Stimulated activated naive B cell treated with anti-CD40 and anti-IgM and Interleukin-4, amounts not matched to agents 10 μg/mL and 1 μg/mL and 100 μg/mL, for 72 hours (primary cell): Measurements from ENCODE around the gene CAMTA1.
"Not testable (repeated sequence)": the region's sequence is repeated elsewhere in the genome, so short reads cannot be mapped to it uniquely, and the experiment has no call there.

ENCODE experiments used
- ATAC-seq, 2 donors: fragments of 150-1000 bp; cut with Tn5 transposase; replicated peaks; 2 replicates each; pipeline ENCODE4 v1.10.0; 2021; ENCODE audit warnings: moderate library complexity in 1 of 2
- DNase-seq: peaks from one replicate; pipeline ENCODE4 v3.0.0; 2021
- H3K27ac Mint-ChIP-seq: one replicate; pipeline ENCODE4 v1.8.0; 2022; ENCODE audit warnings: mild to moderate bottlenecking, mixed read lengths
- H3K27me3 Mint-ChIP-seq, 2 donors: one replicate each; pipeline ENCODE4 v1.8.0; 2022; ENCODE audit warnings: mixed read lengths in 2 of 2
- H3K36me3 Mint-ChIP-seq, 2 donors: one replicate each; pipeline ENCODE4 v1.8.0; 2022; ENCODE audit warnings: mixed read lengths in 2 of 2, mild to moderate bottlenecking in 1 of 2
- H3K4me1 Mint-ChIP-seq, 2 donors: one replicate each; pipeline ENCODE4 v1.8.0; 2022; ENCODE audit warnings: mixed read lengths in 2 of 2, mild to moderate bottlenecking in 1 of 2
- H3K4me3 Mint-ChIP-seq, 2 donors: one replicate each; pipeline ENCODE4 v1.8.0; 2022; ENCODE audit warnings: mild to moderate bottlenecking in 2 of 2, mixed read lengths in 2 of 2, moderate library complexity in 1 of 2
- H3K9me3 Mint-ChIP-seq, 2 donors: one replicate each; pipeline ENCODE4 v1.8.0; 2022; ENCODE audit warnings: mixed read lengths in 2 of 2, mild to moderate bottlenecking in 1 of 2

Gene CAMTA1

DNA sequence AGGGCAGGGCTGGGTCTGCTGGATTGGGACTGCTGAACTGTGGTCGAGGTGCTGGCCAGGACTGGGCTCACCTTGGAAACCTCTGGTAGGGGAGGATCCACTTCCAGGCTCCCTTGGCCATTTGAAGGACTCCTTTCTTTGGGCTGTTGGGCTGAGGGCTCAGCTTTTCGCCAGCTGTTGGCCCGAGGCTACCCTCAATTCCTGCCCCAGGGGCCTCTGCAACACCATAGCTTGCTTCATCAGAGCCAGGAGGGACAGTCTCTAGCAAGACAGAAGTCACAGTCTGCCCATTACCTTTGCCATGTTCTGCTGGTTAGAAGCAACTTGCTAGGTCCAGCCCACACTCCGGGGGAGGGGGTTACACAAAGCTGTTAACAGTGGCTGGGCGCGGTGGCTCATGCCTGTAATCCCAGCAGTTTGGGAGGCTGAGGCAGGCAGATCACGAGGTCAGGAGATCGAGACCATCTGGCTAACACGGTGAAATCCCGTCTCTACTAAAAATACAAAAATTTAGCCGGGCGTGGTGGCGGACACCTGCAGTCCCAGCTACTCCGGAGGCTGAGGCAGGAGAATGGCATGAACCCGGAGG, 25.0 kb downstream of the CAMTA1 start:
- H3K27ac Mint-ChIP-seq, DNase-seq, H3K27me3 Mint-ChIP-seq, ATAC-seq, H3K9me3 Mint-ChIP-seq, H3K36me3 Mint-ChIP-seq, H3K4me3 Mint-ChIP-seq: not testable (repeated sequence)
- H3K4me1 Mint-ChIP-seq: peaks cover 16 to 44% of the 10 kb centered on the region in 2 donors

DNA sequence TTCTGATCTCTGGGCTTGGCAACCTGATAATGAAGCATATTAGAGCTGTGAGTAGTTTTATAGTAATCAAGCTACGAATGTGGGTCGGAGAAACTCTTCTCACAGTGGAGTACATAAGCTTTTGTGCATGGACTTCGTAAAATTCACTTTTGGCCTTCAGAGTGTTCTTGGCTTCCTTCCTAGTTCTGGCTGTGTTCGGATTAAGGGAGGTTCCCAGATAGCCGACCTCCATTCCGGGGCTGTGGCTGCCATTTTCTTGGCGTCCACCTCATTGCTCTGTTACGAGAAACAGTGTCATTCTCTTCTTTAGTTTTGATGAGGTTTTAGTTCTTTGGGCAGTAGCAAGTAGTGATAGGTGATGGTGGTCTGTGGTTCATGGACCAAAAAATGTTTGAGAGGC, 26.3 kb downstream of the CAMTA1 start:
- Mint-ChIP-seq H3K4me1 (peaks cover 16 to 45% of the 10 kb centered on the region in 2 donors), H3K27me3 (no peaks in the 10 kb centered on the region), H3K9me3 (no peaks in the 10 kb centered on the region), H3K36me3 (peaks cover 0 to 2% of the 10 kb centered on the region in 2 donors), H3K27ac (no peak overlapping the region), H3K4me3 (no peak overlapping the region)
- ATAC-seq (no peak), DNase-seq (no peak)

DNA sequence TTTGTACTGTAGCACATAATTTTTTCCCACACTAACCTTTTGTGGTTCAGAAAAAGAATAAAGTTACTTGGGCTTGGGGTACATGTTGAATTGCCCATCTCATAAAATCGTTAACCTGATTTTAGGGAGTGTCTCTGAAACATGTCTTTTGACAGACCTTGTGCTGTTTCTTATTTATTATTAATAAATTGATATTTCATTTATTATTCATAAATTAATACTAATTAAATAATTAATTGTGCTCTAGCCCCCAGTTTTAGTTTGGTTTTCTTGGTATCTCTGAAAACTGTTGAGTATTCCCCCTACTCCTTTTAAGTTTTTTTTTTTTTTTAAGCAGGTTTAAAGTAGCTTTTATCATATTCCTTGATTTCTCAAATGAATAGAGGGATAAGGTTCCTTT, 27.9 kb downstream of the CAMTA1 start:
- H3K27me3 Mint-ChIP-seq: no peaks in the 10 kb centered on the region
- DNase-seq (no peak), ATAC-seq (no peak)
- H3K4me1 Mint-ChIP-seq: peaks cover 22 to 57% of the 10 kb centered on the region in 2 donors
- H3K36me3 Mint-ChIP-seq: peaks cover 3% of the 10 kb centered on the region in 2 donors
- H3K27ac Mint-ChIP-seq: no peak overlapping the region
- no peaks in the 10 kb centered on the region for H3K9me3 Mint-ChIP-seq
- no peak overlapping the region for H3K4me3 Mint-ChIP-seq

DNA sequence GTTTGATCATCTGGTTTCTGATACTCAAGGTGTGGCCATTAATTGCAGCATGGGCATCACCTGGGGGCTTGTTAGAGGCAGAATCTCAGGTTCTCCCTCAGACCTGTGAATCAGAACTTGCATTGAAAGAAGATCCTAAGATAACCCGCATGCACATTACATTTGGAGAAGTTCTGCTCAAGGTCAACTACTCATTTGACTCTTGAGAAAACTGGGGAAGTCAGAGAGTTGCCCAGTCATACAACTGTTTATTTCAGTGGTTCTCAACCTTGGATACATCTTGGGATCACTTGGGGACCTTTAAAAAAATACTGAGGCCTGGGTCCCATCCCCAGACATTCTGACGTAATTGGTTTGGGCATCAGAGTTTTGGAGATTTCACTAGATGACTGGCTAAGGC, 30.5 kb downstream of the CAMTA1 start:
- H3K4me1 Mint-ChIP-seq: peaks cover 35 to 74% of the 10 kb centered on the region in 2 donors

DNA sequence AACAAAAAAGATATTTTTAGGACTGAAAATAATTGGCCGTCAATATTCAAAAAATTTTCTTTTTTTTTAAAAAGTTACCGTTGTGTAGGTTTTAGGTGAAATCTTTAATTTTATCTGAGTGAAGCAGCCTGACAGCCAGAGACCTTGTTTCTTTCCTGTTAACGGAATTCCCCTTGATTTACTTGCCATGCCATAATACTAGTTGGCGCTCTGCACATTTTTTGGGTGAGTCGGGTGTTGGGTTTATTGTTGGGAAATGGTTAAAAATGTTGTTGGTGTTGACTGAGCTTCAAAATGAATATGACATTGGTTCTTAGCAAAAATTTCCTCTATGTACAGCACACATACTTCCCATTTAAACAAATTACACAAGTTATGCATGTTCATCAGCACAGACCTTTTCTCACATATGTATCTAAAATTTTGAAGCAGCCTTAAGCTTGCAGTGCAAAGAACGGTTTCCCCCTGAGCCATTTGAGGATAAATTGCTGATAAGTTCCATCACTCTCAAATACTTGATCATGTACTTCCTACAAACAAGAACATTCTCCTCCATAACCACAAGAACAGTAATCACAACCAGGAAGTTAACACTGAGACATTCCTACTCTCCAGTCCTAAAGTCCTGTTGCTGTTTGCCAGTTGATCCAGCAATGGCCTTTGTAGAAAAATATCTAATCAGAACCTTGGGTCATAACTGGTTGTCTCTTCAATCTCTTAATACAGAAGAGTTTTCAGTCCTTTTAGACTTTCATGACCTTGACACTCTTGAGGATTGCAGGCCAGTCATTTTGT, 34.2 kb downstream of the CAMTA1 start:
- Mint-ChIP-seq H3K4me1 (peaks cover 37 to 64% of the 10 kb centered on the region in 2 donors), H3K27ac (no peak overlapping the region), H3K4me3 (no peak overlapping the region), H3K9me3 (no peaks in the 10 kb centered on the region), H3K27me3 (no peaks in the 10 kb centered on the region), H3K36me3 (peaks cover 1 to 10% of the 10 kb centered on the region in 2 donors)
- ATAC-seq: no peak
- DNase-seq: no peak

More for the DNA sequence above, 30.5 kb downstream of the CAMTA1 start:
- Mint-ChIP-seq H3K27me3 (no peaks in the 10 kb centered on the region), H3K9me3 (no peaks in the 10 kb centered on the region), H3K36me3 (peaks cover 3 to 10% of the 10 kb centered on the region in 2 donors), H3K27ac (no peak overlapping the region), H3K4me3 (no peak overlapping the region)
- peak; percentile 51 to 62 for ATAC-seq
- no peak for DNase-seq

DNA sequence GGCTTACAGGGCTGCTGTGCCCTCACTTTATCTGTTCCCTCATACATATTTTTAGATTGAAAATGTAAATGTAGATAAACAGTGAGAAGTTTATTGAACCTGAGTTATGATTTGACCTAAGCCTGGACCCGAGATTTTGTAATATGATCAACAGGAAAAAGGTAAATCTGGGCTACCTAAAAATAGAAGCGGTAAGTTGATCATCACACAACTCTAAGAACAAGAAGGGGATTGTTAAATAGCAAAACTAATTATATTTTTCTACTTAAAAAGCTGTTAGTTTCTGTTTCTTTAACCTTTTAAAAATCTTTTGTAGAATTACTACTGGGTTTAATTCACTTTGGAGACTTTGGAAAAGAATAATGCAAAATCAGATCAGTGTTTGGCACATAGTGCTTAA, 35.6 kb downstream of the CAMTA1 start:
- DNase-seq: no peak
- Mint-ChIP-seq H3K27ac (peak overlapping the region; percentile 17), H3K9me3 (no peaks in the 10 kb centered on the region), H3K27me3 (no peaks in the 10 kb centered on the region), H3K4me3 (no peak overlapping the region), H3K36me3 (peaks cover 1 to 13% of the 10 kb centered on the region in 2 donors), H3K4me1 (peaks cover 32 to 51% of the 10 kb centered on the region in 2 donors)
- no peak for ATAC-seq

DNA sequence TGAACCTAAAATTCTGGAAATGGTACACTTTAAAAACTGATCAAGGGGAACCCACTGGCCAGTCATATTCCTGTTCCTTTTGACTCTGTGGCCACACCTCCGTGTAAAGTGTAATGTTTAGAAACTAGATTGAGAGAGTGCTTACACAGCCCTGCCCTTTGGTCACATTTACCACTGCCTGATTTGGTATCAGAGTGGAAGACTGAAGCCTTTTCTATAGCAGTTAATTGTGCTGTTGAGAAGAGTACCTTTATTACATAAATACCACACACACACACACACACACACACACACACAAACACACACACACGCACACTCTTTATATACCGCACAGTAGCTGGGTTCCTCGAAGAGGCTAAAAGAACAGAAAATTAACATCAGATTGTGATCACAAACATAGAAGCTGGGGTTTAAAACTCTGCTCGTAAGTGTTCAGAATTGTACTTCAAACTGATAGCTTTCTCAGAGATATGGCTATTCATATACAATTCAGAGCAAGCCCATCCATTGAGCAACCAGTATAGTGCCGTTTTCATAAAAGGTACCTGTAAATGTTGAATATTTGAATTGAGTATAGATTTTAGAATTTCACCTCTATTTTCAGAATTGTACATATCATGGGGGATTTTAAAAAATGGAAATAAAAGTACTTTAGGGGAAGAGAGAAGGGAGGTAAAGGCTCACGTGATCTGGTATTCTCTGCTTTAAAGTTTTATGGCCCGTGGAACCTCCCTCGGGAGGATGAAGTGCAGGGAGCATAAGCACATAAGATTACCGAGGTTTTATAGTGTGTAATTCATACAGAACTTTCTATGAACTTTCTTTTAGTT, 37.5 kb downstream of the CAMTA1 start:
- DNase-seq (peak; percentile 2), ATAC-seq (peak; percentile 93 to 97)
- H3K9me3 Mint-ChIP-seq: no peaks in the 10 kb centered on the region
- H3K27ac Mint-ChIP-seq: peak overlapping the region; percentile 20
- no peaks in the 10 kb centered on the region for H3K27me3 Mint-ChIP-seq
- peaks cover 26 to 44% of the 10 kb centered on the region in 2 donors for H3K4me1 Mint-ChIP-seq
- peaks cover 5 to 18% of the 10 kb centered on the region in 2 donors for H3K36me3 Mint-ChIP-seq
- no peak overlapping the region for H3K4me3 Mint-ChIP-seq

DNA sequence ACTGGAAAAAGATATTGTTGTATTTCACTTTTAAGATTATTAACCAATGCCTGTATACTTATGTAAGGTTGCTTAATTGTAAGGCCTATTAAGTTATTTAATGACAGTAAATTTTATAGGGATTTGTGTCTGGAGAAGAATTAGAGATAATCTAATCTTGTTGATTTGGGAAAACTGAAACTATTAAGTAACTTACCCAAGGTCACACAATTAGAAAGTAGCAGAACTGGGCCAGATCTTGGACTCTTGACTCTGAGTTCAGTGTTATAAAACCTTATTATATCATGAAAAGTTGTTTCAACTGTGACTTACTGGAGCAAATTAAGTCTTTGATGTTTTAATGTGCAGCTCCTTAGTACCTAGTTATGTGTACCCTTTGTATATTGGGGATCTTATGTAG, 38.5 kb downstream of the CAMTA1 start:
- Mint-ChIP-seq H3K27me3 (no peaks in the 10 kb centered on the region), H3K27ac (no peak overlapping the region), H3K36me3 (peaks cover 5 to 21% of the 10 kb centered on the region in 2 donors), H3K4me1 (peaks cover 24 to 46% of the 10 kb centered on the region in 2 donors), H3K9me3 (no peaks in the 10 kb centered on the region), H3K4me3 (no peak overlapping the region)
- DNase-seq: no peak
- ATAC-seq: no peak

DNA sequence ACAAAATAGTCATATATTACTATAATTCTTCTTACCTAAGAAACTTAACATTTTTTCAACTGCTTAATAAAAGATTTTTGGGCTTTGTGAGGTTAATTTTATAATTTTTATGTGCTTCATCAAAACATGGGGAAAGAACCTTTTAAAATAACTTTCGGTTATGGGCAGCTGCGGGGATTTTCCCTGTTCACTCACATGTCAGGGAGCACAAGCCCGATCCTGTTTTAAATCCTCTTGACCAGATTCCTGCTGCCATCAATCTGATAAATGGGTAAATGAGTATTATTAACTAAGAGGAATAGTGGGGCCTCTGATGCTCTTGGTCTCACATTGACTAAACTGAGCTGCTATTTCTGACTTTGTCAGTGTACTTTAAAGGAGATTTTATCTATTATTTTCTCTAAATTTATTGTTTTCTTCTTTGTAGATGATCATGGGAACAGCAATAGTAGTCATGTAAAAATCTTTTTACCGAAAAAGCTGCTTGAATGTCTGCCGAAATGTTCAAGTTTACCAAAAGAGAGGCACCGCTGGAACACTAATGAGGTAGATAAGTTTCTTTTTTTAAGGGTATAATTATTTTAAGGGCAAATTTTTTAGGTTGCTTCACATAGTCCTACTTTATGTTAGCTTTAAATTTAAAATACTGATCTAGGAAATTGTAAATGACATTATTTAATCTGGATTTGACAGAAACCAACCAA, 39.6 kb downstream of the CAMTA1 start:
- DNase-seq (no peak), ATAC-seq (no peak)
- Mint-ChIP-seq H3K27me3 (no peaks in the 10 kb centered on the region), H3K27ac (no peak overlapping the region), H3K36me3 (peaks cover 8 to 20% of the 10 kb centered on the region in 2 donors), H3K4me3 (no peak overlapping the region), H3K9me3 (no peaks in the 10 kb centered on the region), H3K4me1 (peaks cover 18 to 39% of the 10 kb centered on the region in 2 donors)

DNA sequence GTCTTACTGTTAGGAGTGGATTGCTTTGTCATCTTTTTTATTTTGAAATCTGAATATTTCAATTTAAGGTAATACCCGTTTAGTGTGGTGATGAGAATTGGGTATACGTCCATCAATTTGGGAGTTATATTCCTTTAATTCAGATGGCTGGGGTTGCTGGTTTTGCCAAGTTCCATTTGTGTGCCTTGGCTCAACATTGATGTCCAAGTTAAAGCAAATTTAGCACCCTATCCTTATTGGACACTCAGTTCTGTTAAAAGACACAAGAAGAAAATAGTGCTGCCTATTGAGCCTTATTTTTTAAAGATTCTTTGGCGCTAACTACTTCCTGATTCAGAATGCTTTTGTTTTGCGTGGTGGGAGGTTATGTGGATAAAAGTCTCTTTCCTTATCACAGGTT, 40.6 kb downstream of the CAMTA1 start:
- H3K4me1 Mint-ChIP-seq: peaks cover 10 to 28% of the 10 kb centered on the region in 2 donors
- H3K27ac Mint-ChIP-seq: no peak overlapping the region
- H3K36me3 Mint-ChIP-seq: peaks cover 8 to 19% of the 10 kb centered on the region in 2 donors
- H3K9me3 Mint-ChIP-seq: no peaks in the 10 kb centered on the region
- DNase-seq (no peak), ATAC-seq (no peak)
- H3K4me3 Mint-ChIP-seq: no peak overlapping the region
- no peaks in the 10 kb centered on the region for H3K27me3 Mint-ChIP-seq

DNA sequence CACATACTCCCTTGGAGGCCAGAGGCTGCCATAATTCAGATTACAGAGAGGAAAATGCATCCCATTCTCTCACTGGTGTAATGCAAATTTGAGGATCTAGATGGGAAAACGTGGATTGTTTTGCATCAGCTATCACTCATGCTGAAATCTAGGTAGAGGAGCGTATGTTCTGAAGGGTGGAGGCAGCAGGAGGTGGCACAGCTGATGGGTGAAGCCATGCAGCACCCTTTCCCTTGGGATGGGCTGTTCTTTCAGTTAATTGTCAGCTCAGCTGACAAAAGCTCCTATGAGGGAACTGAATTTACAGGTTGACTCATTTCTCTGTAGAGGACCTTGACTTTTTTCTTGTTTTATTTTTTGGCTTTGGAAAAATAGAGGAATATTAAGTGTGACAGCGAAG, 41.8 kb downstream of the CAMTA1 start:
- DNase-seq: no peak
- Mint-ChIP-seq H3K4me3 (no peak overlapping the region), H3K9me3 (no peaks in the 10 kb centered on the region), H3K27ac (no peak overlapping the region), H3K36me3 (peaks cover 8 to 19% of the 10 kb centered on the region in 2 donors), H3K4me1 (peaks cover 9 to 26% of the 10 kb centered on the region in 2 donors), H3K27me3 (no peaks in the 10 kb centered on the region)
- ATAC-seq: no peak

DNA sequence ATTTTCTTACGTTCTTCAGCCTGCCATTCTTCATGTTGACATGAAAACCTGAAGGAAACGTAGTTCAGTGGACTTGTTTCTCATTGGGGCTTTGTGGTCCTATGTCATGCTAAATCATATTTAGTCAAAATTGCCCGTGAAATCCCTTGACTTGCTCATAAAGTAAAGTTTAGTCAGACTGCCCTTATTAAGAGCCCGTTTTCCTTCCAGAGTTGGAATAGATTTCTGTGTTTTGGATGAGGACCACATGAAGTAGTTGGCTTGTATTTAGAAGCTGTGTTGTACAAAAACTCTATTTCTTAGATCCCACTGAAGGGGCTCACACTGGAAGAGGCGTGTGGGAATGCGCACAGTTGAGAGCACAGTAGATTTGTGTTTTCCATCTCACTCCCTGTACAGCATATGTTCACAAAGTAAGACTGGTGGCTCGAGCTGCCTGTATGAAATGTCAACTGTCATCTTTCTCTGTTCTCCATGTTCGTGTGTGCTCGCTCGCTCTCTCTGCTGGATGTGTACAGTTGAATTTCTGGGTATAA, 42.4 kb downstream of the CAMTA1 start:
- H3K4me3 Mint-ChIP-seq: no peak overlapping the region
- no peaks in the 10 kb centered on the region for H3K27me3 Mint-ChIP-seq

DNA sequence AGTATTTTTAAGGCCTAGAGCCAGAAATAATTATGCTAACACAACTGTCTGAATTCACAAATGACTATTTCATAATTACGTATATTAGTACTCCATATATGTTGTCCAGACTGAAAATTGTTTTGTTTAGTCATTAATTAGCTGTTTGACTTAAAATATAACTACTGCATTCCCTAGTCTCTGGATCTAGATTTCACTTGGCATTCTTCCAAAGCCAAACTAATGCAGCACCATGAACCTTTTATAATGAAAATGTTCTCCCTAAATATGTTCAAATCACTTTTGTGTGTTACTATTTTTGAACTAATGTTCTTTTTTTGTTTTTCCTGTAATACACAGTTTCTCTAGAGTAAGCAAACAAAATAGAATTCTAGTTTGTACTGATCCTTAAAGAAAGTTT, 46.1 kb downstream of the CAMTA1 start:
- Mint-ChIP-seq H3K4me1 (peaks cover 6 to 18% of the 10 kb centered on the region in 2 donors), H3K36me3 (peaks cover 11 to 35% of the 10 kb centered on the region in 2 donors), H3K27ac (no peak overlapping the region)

More for the DNA sequence above, 42.4 kb downstream of the CAMTA1 start:
- ATAC-seq (no peak), DNase-seq (no peak)
- Mint-ChIP-seq H3K9me3 (no peaks in the 10 kb centered on the region), H3K4me1 (peaks cover 6 to 20% of the 10 kb centered on the region in 2 donors), H3K27ac (no peak overlapping the region), H3K36me3 (peaks cover 8 to 24% of the 10 kb centered on the region in 2 donors)

DNA sequence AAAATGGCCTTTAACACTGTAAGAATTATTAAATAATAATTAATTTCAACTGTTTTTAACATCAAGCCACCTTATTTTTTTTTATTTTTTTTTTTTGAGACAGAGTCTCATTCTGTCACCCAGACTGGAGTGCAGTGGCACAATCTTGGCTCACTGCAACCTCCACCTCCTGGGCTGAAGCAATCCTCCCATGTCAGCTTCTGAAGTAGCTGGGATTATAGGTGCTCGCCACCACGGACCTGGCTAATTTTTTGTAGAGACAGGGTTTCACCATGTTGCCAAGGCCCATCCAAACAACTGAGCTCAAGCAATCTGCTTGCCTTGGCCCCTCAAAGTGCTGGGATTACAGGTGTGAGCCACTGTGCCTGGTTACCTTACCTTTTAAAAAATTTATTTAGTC, 46.8 kb downstream of the CAMTA1 start:
- not testable (repeated sequence) for H3K4me3 Mint-ChIP-seq, H3K9me3 Mint-ChIP-seq, H3K27me3 Mint-ChIP-seq, DNase-seq, H3K27ac Mint-ChIP-seq, ATAC-seq
- Mint-ChIP-seq H3K36me3 (peaks cover 12 to 38% of the 10 kb centered on the region in 2 donors), H3K4me1 (peaks cover 6 to 18% of the 10 kb centered on the region in 2 donors)

More for the DNA sequence above, 46.1 kb downstream of the CAMTA1 start:
- H3K27me3 Mint-ChIP-seq: no peaks in the 10 kb centered on the region
- DNase-seq (no peak), ATAC-seq (no peak)
- no peak overlapping the region for H3K4me3 Mint-ChIP-seq
- H3K9me3 Mint-ChIP-seq: no peaks in the 10 kb centered on the region
